Gastroesophageal sphincter (tissue), 3 donors: ENCODE results near the gene SLC2A9.

Experiments
- CTCF ChIP-seq, 4 experiments: fragments of 200-600 bp in 2 of 4; fragments of 450-650 bp in 2 of 4; sonication (generic) in 1 of 4; IDR thresholded peaks; one replicate each; pipeline ENCODE4 v1.5.1; 2017 to 2019; ENCODE audit warnings: antibody characterized with exemption in 4 of 4, mild to moderate bottlenecking in 2 of 4, moderate library complexity in 2 of 4
- EP300 ChIP-seq: sonication (generic); formaldehyde crosslinking; IDR thresholded peaks from one replicate; pipeline ENCODE4 v1.6.1; 2017; ENCODE audit warnings: antibody characterized with exemption, mild to moderate bottlenecking
- POLR2A ChIP-seq, 2 donors: fragments of 450-650 bp; IDR thresholded peaks; one replicate each; pipeline ENCODE4 v1.6.1; 2017; ENCODE audit warnings: antibody characterized with exemption in 2 of 2, mild to moderate bottlenecking in 2 of 2, moderate library complexity in 1 of 2

- no peak for TF ChIP-seq CTCF (IDR thresholded peaks at IDR 0.05)
- TF ChIP-seq EP300 = no peak
- TF ChIP-seq POLR2A (IDR thresholded peaks at IDR 0.05) = no peak
Observed at GRCh38 chr4:9944431-9945425, 76.6 kb downstream of the SLC2A9 start.
